HG03558 (cell line): ENCODE data around the gene COX7A2L.
"Not testable (repeated sequence)": the region's sequence is repeated elsewhere in the genome, so short reads cannot be mapped to it uniquely, and the experiment has no call there.

Source experiments
- ATAC-seq: cut with Tn5 transposase; IDR thresholded peaks from one replicate; pipeline ENCODE4 v1.9.1; 2021; ENCODE audit warnings: moderate number of reproducible peaks; ENCODE audit not compliant: unreplicated experiment; ENCODE audit errors: extremely low read depth

The COX7A2L gene

DNA sequence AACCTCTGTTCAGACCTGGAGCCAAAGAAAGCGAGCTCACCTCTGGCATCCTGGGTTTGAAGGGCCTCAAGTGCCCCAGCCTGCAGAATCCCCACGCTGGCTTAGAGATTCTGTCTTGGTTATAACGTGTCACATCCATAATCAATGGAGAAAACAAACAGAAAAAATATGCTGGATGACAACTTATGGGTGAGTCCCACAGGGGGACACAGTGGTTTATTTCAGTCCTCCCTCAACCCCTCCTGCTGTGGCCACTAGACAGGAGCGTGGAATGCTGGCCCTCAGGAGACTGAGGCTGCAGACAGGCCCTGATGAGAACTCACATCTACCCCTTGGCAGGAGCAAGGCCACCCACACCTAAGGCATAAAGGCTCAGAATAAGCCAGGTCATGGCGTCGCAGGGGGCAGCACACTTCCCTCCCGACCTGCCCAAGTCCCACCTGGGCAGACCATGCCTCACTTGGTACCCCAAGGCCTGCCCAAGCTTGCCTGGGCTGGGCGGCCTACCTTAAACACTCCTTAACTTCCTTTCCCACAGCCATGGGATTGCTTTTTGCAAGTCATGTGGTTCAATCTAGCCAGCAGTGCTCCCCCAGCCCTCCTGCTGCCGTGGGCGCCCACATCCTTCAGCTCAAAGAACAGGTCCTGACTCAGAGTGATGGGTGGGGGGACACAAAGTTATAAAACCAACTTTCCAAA, 19.9 kb downstream of the COX7A2L start:
- ATAC-seq: no peak

DNA sequence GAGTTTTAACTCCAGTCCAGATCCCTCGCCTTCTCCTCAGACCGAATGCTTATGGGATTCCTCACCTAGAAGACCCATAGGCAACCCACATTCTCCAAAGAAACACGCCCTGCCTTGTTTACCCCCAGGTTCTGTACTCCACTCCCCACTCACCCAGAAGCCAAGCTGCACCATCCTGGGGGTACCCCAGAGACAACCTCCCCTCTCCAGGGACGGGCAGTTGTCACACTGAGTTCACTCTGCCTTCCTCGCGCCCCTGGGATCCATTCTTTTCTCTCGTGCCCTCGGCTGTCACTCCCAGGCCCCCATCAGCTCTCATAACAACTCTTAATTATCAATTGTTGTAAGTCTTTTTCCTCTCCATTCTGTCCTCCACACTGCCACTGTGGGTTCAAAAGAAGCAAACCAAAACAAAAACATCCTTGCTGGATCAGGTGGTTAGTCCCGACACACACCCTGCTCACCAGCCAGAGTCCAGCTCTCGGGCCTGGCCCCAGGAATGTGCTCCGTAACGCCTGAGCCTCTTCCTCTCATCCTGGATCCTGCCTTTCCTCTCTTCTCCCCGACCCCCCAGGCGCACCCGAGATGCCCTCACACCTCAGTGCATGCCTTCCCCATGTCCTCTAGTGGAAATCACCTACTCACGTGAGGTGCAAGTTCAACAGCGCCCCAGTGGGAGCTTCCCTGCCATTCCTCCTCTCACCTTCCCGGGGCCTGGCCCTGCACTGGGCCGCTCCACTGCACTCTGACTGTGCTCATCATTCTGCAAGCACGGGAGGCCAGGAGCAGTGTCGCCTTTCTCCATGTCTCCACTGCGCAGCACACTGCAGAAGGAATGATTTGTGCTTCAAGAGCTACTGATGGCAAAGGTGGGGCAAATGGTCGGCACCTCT, 20.7 kb downstream of the COX7A2L start:
- no peak for ATAC-seq

DNA sequence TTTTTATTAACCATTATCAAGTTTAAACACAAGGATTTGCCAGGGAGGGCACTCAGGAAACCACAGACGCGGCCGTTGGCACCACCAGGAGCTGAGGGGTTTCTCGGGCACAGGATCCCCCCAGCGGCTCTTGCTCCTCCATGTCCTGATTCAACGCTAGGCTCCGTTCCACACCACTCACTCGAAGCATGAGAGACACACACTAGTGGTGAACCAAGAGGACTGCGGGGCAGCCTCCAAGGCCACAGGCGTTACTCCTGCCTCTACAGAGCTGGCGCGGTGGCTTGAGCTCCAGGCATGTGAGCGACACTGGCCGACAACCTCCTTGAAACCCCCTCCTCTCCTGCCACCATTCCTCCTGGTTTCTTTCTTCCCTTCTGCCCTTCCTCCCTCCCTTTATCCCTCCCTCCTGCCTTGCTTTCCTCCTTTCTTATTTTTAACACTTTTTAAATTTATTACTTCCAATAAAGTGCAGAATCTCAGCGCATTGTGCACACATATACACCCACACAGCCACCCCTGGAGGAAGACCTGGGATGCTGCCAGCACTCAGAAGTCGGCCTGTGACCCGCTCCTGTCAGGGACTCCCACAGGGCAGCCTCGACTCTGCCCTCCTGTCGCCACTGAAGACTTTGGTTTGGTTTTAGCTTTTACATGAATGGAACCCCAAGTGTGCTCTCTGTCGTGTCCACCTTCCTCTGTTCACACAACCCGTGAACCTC, 21.7 kb downstream of the COX7A2L start:
- ATAC-seq: no peak

- ATAC-seq: no peak
Measured at GRCh38 chr2:42338567-42339190, 22.3 kb downstream of the COX7A2L start.

DNA sequence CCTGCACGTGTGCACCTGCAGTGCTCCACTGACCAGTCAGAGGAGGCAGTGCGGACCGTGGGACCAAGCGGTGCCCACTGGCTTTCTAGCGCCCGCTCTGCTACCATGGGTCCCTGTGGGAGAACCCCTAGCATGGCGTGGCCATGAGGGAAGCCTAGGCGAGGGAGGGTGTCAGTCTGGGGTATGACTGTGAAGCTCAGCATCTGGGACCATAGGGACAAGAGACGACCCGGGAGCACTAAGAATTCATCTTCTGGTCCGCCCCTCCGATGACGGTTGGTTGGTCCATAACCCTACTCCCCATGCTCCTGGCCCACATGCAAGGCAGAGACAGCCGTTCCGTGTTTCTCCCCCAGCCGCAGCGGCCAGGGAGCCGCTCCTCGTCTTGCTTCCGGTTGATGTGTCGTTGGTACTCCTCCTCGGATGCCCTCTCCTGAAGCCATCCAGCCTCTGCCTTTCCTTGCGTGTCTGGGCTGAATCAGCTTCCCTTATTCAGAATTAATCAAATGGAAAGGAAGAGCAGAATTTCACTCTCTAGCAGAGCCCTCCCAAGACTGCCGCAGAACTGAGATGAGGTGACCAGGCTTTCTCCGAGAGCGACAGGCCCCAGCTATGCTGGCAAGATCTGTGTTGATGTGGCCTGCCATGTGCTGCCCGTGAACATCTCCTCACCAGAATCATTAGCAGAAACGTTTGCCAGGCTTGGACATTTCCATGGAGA, 23.0 kb downstream of the COX7A2L start:
- no peak for ATAC-seq

- ATAC-seq: no peak
Measured at GRCh38 chr2:42337356-42337820, 23.6 kb downstream of the COX7A2L start.

GRCh38 chr2:42336361-42336965, 24.6 kb downstream of the COX7A2L start:
- no peak for ATAC-seq

GRCh38 chr2:42335514-42336104, 25.4 kb downstream of the COX7A2L start:
- ATAC-seq: no peak

- not testable (repeated sequence) for ATAC-seq
Measured at GRCh38 chr2:42334865-42335264, 26.2 kb downstream of the COX7A2L start.

DNA sequence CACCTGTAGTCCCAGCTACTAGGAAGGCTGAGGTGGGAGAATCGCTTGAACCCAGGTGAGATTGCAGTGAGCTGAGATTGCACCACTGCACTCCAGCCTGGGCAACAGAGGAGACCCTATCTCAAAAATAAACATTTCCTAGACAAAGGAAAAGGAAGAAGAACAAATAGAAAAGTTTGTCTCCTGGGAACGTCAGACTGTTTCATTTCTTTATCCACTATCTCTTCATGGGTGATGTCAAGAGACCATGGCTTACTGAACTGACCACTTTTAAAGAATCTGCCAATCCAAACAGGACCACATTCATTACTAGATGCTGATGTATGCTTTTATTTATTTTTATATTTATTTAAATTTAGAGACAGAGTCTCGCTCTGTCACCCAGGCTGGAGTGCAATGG, 26.8 kb downstream of the COX7A2L start:
- no peak for ATAC-seq

DNA sequence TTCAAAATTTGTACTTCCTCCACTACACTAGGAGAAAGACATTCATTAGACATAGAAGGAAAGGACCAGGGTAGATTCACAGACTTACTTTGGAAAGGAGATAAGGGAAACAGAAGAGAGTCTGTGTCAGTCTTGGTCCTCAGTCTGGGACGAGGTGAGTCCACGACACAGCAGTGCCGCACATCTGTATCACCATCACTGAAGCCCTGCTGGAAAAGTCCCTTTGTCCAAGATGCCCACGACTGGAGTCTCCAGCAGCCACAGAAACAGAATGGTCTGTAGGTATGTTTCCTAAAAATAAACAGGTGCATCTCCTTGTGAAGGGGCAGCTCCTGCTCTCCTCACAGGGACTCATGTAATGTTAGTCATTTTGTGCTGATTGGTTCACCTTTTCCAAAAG, 27.4 kb downstream of the COX7A2L start:
- no peak for ATAC-seq

- no peak for ATAC-seq
Measured at GRCh38 chr2:42332575-42332974, 28.4 kb downstream of the COX7A2L start.

DNA sequence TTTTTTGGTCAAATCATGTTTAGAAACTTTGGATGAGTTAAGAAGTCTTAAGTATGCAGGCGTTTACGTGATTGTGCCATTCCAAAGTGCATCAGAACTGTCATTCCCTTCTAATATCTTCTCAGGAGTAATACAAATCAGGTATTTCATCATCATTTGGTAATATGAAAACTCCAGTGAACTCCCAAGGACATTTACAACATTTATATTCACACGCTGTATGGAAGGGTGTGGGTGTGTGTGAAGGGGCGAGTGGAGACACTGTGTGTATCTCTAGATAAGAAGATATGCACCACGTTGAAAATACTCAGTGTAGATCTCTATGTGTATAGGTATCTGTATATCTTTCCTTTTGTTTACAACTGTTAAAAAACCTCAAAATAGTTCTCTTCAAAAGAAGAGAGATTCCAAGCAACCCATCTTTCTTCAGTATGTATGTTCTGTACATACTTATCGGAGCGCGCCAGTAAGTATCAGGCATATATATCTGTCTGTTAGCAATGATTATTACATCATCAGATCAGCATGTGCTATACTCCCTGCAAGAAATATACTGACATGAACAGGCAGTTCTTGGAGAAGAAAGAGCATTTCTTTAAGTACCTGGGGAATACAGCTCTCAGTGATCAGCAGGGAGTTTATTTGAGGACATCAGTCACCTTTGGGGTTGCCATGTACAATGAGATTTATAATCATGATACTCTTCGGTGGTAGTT, 29.3 kb downstream of the COX7A2L start:
- ATAC-seq: no peak

- ATAC-seq: no peak
Measured at GRCh38 chr2:42329736-42330135, 31.3 kb downstream of the COX7A2L start.

GRCh38 chr2:42328923-42329322, 32.1 kb downstream of the COX7A2L start:
- ATAC-seq: no peak

- no peak for ATAC-seq
Measured at GRCh38 chr2:42328148-42328833, 32.7 kb downstream of the COX7A2L start.

- ATAC-seq: no peak
Measured at GRCh38 chr2:42327125-42327524, 33.9 kb downstream of the COX7A2L start.

DNA sequence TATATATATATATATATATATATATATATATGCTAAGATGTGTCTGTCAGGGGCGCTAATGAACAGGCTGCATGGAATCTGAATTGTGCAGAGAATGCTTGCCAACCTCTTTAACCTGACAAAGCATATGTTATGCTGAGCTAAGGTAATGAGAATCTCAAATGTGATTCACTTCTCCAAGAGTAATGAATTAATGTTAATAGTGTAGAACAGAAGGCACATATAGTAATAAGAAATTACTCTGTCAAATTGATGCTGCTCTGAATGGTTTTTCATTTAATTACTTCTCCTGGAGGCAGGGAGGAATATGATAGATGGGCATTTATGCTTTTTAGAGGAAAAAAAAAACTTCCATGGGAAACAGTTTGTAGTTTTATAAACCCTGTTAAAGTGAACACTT, 35.4 kb downstream of the COX7A2L start:
- ATAC-seq: no peak
